DMS53 (cell line): ENCODE data around the gene MYL7.
"Not testable (repeated sequence)": the region's sequence is repeated elsewhere in the genome, so short reads cannot be mapped to it uniquely, and the experiment has no call there.

Experiments used
- DNase-seq: peaks from one replicate; lab custom pipeline; 2025; lab: John Stamatoyannopoulos, UW

Gene MYL7

GRCh38 chr7:44141221-44141850 is at the start of gene MYL7:
Gene MYL7 (minus strand): TSS chr7:44141332. CDS start chr7:44141305, 27 bp downstream.
- no peak for DNase-seq

- DNase-seq = no peak
Measured at GRCh38 chr7:44189993-44190872, 49.1 kb upstream of the MYL7 start.

- DNase-seq = peak; percentile 93
Measured at GRCh38 chr7:44189286-44189992, 48.3 kb upstream of the MYL7 start, which contains the start of gene GCK. Gene GCK (minus strand): TSS chr7:44189439. CDS start chr7:44188953, 486 bp downstream.

GRCh38 chr7:44188480-44189225 is 47.5 kb upstream of the MYL7 start:
- no peak for DNase-seq

GRCh38 chr7:44187636-44188416 is 46.7 kb upstream of the MYL7 start:
- DNase-seq = no peak

- DNase-seq = no peak
Measured at GRCh38 chr7:44186736-44187135, 45.6 kb upstream of the MYL7 start.

- DNase-seq = peak; percentile 59
Measured at GRCh38 chr7:44185729-44186128, 44.6 kb upstream of the MYL7 start.

GRCh38 chr7:44184873-44185446 is 43.8 kb upstream of the MYL7 start:
- peak; percentile 22 for DNase-seq

- DNase-seq = peak; percentile 76
Measured at GRCh38 chr7:44184206-44184872, 43.2 kb upstream of the MYL7 start.

- DNase-seq = no peak
Measured at GRCh38 chr7:44183386-44183785, 42.3 kb upstream of the MYL7 start.

GRCh38 chr7:44182827-44183226 is 41.7 kb upstream of the MYL7 start:
- no peak for DNase-seq

GRCh38 chr7:44180631-44181030 is 39.5 kb upstream of the MYL7 start:
- DNase-seq = no peak

- peak; percentile 28 for DNase-seq
Measured at GRCh38 chr7:44177570-44178131, 36.5 kb upstream of the MYL7 start.

GRCh38 chr7:44176486-44176885 is 35.4 kb upstream of the MYL7 start:
- no peak for DNase-seq

- DNase-seq = no peak
Measured at GRCh38 chr7:44175730-44176129, 34.6 kb upstream of the MYL7 start.

GRCh38 chr7:44174694-44174948 is 33.5 kb upstream of the MYL7 start:
- not testable (repeated sequence) for DNase-seq

GRCh38 chr7:44173911-44174693 is 33.0 kb upstream of the MYL7 start:
- no peak for DNase-seq

- no peak for DNase-seq
Measured at GRCh38 chr7:44172803-44173424, 31.8 kb upstream of the MYL7 start.

- DNase-seq = no peak
Measured at GRCh38 chr7:44172352-44172751, 31.2 kb upstream of the MYL7 start.
